Measurements from ENCODE around the gene PDGFD.

The PDGFD gene

GRCh38 chr11:104164028-104164520, at the start of gene PDGFD:
Gene PDGFD (minus strand): TSS chr11:104164147.
- no peak for DNase-seq

DNA sequence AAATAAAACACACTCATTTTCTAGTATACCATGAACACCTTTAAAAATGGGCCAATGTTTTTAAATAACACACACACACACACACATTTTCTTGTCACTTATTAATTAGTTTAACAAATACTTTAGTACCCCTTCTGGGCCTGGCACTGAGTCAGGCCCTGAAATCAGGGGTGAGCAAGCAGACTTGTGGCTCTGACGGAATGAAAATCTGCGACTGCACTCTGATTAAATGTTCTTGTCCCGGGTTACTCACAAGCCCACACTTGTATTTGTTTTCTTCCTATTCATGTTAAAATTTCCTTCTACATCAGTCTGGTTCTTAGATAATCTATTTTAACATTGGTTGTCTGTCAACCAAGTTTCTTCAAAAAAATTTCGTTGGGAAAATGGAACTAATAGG, 43.0 kb upstream of the PDGFD start:
- no peak for DNase-seq

GRCh38 chr11:104205838-104206237, 41.9 kb upstream of the PDGFD start:
- DNase-seq = no peak

DNA sequence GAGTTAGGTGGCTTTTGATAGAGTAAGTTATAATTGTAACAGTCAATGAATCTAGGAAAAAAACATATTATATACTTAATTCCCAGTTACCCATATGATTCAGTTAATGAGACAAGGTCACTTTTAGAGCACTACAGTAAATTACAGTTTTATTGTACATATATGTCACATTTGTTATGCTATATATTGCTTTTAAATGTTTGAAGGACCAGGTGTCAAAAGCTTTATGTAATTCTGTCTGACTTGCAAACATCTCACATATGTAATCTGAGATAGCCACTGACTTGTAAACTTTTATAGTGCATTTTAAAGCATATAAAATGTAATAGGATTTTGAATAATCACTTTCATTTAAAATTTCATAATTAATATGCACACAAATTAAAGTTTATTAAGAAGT, 36.7 kb upstream of the PDGFD start:
- no peak for DNase-seq

GRCh38 chr11:104199053-104199452, 35.1 kb upstream of the PDGFD start:
- DNase-seq = no peak

DNA sequence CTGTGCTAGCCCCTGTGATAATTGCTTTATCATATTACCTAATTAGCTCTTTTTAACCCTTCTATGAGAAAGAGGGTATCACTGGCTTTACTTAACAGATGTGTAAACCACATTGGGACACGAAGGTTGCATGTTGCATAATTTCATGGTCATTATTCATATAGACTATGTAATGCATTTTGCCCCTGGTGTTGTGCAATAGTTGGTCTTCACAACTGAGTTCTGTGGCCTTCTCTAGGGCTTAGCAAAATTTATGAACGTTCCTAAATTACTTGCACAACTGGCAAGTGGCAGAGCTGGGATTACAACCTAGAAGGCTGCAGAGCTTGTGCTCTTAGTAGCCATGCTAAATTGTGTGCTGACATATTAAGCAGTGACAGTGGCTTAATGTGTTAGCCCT, 34.6 kb upstream of the PDGFD start:
- DNase-seq = no peak

GRCh38 chr11:104191124-104191523, 27.2 kb upstream of the PDGFD start:
- DNase-seq = no peak

GRCh38 chr11:104183593-104183992, 19.6 kb upstream of the PDGFD start:
- no peak for DNase-seq

DNA sequence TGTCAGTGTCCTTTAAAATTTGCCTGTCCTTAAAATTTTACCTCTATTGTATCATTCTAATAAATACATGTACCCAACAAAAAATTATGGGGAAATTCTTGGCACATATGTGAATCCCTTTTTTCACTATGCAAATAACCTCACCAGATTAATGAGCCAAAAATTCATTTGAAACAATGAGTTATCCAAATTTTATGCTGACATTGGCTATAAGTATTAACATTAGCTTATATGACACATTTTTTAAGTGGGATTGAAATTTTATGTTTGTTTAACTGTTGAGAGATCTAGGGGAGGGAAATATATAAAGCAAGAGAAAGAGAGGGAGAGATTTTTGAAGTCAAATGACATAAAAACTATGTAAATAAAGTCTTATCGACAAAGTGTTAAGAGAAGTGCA, 11.8 kb upstream of the PDGFD start:
- no peak for DNase-seq

DNA sequence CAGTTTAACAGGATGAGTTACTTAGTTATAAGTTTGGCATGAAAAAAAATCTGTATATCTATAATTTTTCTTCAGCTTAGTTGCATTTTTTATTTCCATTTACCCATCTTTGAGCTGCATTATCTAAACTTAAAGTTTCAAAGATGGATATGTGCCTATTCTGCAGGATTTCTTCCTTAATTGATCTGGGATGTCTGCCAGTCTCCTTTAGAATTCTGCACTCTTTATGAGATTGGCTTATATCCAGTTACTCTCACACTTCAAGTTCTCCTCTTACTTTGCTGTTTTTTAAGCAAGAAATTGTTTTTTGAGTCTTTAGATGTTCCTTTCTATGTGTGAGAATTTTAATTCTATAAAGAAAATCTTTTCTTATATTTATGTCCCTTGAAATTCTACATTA, 5.1 kb upstream of the PDGFD start:
- no peak for DNase-seq

- DNase-seq = no peak
Observed at GRCh38 chr11:104165014-104165413, 1.1 kb upstream of the PDGFD start.

DNA sequence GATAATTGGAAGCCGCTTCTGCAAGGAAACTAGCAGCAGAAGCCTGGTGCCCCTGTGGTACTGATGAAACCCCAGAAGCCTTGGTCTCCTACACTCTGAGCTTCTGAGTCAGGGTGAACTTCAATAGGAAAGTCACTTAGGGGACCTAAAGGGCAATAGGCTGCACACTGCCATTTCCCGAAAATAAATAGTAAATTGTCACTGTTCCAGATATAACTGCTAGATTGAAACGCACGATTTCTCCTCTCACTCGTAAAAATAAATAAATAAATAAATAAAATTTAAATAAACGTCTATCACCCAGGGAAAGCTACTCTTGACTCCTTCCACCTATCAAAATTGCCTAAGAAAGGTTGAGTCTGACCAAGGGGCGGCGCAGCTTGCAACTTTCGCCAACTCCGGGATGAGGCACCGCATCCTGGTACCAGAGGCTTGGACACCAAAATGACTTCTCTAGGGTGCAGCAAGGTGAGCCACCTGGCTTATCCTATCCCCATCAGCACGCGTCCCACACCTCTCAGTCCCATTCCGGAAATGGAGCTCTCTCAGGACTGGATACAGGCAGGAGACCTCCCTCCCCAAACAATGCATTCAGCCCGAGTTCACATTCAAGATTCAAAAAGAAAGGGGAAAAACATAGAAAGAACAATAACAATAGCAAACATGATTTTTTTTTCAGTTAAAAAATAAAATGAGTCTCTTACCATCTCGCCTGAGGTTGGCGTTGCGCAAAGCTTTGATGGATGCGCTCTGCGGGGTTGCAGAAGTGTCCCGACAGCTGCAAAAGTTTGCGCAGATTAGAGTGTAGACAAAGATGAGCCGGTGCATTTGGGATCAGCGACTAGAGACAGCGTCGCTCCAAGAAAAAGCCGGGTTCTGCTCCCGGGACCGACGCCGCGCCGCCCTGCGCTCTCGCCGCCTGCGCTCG, 583 bp downstream of the PDGFD start:
- DNase-seq = no peak

DNA sequence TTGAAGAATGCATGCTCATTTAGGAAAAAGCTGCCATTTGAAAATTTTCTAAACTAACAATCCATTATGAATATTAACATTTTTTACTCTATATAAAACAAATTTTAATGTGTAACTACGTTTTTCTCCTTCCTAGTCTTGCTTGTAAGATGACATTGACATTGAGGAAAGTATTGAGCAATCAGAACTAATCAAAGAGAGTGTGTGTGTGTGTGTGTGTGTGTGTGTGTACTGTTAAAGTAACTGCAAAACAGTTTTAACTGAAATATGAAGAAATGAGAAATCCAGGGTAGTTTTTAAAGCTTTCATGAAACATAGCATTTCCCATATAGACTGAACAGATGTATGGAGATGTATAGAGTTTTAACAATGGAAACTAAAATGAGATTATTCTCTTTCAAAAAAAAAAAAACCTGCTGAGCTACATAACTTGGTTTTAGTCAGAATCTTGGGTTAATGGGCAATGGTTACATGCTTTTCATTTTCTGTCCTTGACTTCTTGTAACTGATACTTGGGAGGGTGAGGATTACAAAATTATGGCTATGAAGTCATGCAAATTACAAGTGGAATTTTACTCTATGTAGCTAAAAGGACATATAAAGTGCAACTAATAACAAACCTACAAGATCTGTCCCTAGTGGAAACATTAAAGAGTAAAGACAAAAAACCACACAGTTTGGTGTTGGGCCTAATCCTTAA, 2.0 kb downstream of the PDGFD start:
- no peak for DNase-seq

DNA sequence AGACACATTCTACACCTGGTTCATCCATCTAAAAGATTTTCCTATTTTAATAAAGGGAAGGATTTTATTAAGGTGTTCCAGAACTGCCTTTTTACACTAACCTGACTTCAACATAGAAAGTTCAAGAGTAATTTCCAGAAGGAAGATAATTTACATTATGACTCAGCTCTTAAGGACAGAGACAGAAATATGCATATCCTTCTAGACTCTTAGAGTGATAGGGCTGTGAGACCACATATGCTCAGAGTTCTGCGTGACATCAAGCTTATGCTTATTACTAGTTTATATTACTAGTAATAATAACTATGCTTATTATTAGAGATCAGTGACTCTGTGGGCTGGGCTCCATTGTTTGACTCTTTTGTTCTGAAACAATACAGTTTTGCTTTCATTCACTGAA, 4.6 kb downstream of the PDGFD start:
- DNase-seq = no peak

GRCh38 chr11:104155375-104155774, 8.6 kb downstream of the PDGFD start:
- DNase-seq = no peak

DNA sequence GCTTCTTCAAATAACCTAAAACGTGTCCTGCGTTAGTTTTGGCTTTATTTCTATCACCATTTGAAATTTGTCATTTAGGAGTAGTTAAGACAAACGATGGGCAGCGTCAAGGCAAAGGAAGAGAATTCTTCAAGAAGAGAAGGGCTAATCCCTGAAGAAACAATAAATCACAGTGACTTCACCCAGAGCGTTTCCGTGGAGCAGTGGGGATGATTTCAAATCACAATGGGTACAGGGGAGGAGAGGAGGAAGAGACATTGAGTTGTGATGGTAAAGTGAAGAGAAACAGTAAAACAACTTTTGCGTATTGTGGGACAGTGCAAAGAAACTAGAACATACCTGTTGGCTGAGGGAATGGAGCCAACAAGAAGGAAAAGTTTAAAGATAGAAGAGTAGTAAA, 9.7 kb downstream of the PDGFD start:
- no peak for DNase-seq

GRCh38 chr11:104152941-104153505, 10.9 kb downstream of the PDGFD start:
- no peak for DNase-seq

DNA sequence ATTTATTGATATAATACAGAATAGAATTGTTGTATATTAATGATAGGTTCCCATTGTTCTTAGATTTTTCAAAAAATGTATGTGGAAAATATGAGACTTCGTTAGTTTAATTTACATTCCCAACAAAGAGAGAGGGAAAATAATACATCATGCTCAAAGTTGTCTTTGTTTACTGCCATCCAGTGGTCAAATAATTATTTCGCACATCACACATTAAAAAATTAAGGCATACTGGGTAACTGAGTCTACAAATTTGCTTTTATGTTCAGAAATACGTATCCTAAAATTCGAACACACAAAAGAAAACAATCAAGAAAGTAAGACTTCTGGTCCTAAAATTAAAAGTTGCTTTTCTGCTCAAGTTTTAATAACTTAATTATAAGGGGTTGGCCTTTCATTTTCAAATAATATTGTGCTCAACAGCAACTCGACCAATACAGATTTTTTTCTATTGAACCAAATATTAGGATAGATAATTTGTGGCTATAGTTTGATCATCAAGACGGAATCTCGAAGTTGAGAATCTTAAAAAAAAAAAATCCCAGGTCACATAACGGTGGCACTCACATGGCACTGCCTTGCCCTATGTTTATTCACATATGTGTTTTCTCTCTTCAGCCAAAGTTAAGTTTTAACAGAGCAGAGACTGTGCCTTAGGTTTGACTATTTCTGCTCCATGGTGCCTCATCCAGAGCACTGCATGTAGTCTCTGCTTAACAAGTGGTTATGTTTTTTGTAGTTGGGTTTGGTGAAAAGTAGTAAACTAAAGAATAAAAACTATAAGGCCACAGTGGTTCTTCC, 12.3 kb downstream of the PDGFD start:
- DNase-seq = no peak

DNA sequence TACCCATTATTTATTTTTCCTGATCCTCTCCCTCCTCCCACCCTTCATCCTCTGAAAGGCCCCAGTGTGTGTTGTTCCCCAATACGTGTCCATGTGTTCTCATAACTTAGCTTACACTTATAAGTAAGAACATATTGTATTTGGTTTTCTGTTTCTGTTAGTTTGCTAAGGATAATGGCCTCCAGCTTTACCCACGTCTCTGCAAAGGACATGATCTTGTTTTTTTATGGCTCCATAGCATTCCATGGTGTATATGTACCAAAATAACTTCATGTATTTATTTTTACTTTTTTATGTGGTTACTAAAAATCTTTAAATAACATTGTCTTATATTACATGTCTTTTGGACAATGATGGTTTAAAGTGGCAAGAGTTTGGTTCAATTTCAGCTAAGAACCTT, 15.2 kb downstream of the PDGFD start:
- DNase-seq = no peak

DNA sequence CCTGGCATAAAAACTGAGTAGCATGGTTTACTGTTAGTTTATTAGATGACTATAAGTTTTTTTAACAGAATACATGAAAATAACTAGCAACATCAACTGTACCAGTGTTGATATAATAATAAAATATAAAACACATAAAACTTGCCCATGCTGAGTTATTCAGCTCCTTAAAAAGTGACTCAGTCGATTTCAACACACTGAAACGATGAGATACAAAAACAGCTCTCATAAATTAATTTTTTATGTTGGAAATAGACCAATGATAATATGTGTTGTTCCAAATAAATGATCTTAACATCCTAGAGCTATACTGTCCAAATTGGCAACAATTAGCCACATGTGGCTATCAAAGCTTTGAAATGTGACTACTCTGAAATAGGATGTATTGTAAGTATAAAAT, 15.9 kb downstream of the PDGFD start:
- DNase-seq = no peak

- no peak for DNase-seq
Observed at GRCh38 chr11:104146943-104147342, 17.0 kb downstream of the PDGFD start.

DNA sequence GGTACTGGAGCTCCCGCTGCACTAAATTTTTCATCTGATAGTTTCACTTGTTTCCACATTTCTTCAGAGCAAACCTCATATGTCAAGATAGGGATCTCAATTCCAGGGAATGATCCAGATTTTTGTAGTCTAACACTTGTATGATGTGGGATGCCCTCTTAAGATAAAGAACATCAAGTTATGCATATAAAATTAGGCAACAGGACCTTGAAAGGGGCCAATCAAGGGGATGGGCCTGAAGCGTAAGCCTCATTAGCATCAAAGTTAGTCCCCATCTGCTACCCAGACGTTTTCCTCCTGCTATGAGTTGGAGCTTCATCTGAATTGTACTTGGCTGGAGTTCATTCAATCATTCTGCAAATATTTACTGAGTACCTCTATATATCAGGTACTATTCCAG, 17.5 kb downstream of the PDGFD start:
- no peak for DNase-seq

- DNase-seq = no peak
Observed at GRCh38 chr11:104145062-104145461, 18.9 kb downstream of the PDGFD start.
